Eye (tissue), 1 donor: ENCODE measurements around the gene IDH3G.

Source experiments
- DNase-seq: peaks from one replicate; pipeline ENCODE4 v3.0.0-alpha.2; 2015

IDH3G gene

GRCh38 chrX:153814591-153815315, 20.6 kb upstream of the IDH3G start:
- DNase-seq, result no peak

GRCh38 chrX:153813161-153813560, 19.0 kb upstream of the IDH3G start:
- DNase-seq, result no peak

- peak; percentile 58 for DNase-seq
Observed at GRCh38 chrX:153812220-153812619, 18.0 kb upstream of the IDH3G start.

- no peak for DNase-seq
Observed at GRCh38 chrX:153807976-153808375, 13.8 kb upstream of the IDH3G start.

GRCh38 chrX:153806999-153807575, 12.9 kb upstream of the IDH3G start:
- DNase-seq, result no peak

GRCh38 chrX:153805436-153805835, 11.3 kb upstream of the IDH3G start:
- no peak for DNase-seq

- no peak for DNase-seq
Observed at GRCh38 chrX:153804621-153805020, 10.4 kb upstream of the IDH3G start.

GRCh38 chrX:153804100-153804595, 10.0 kb upstream of the IDH3G start:
- no peak for DNase-seq

- DNase-seq, result no peak
Observed at GRCh38 chrX:153803211-153804099, 9.3 kb upstream of the IDH3G start.

- DNase-seq, result no peak
Observed at GRCh38 chrX:153802513-153803045, 8.4 kb upstream of the IDH3G start.

GRCh38 chrX:153801669-153802068, 7.5 kb upstream of the IDH3G start:
- no peak for DNase-seq

- no peak for DNase-seq
Observed at GRCh38 chrX:153800746-153801145, 6.6 kb upstream of the IDH3G start.

GRCh38 chrX:153800177-153800722, 6.1 kb upstream of the IDH3G start:
- DNase-seq, result no peak

GRCh38 chrX:153799326-153799725, 5.2 kb upstream of the IDH3G start:
- no peak for DNase-seq

- DNase-seq, result no peak
Observed at GRCh38 chrX:153797415-153798015, 3.3 kb upstream of the IDH3G start.

GRCh38 chrX:153794897-153795816, 982 bp upstream of the IDH3G start:
- DNase-seq, result no peak

GRCh38 chrX:153793291-153793690, 884 bp downstream of the IDH3G start:
- no peak for DNase-seq

- DNase-seq, result no peak
Observed at GRCh38 chrX:153792368-153792767, 1.8 kb downstream of the IDH3G start.

- no peak for DNase-seq
Observed at GRCh38 chrX:153791104-153791852, 2.9 kb downstream of the IDH3G start.

- DNase-seq, result no peak
Observed at GRCh38 chrX:153789654-153790053, 4.5 kb downstream of the IDH3G start.

GRCh38 chrX:153786669-153787068, 7.5 kb downstream of the IDH3G start:
- no peak for DNase-seq
